ENCODE data around the gene PTP4A2. TPM values are rescaled to one million over a fixed set of nuclear protein-coding genes. Genes with fewer than 3 reads are reported as not detected.

PTP4A2 gene
- polyA plus RNA-seq, 3 donors = 227 to 501 (median 294) TPM

DNA sequence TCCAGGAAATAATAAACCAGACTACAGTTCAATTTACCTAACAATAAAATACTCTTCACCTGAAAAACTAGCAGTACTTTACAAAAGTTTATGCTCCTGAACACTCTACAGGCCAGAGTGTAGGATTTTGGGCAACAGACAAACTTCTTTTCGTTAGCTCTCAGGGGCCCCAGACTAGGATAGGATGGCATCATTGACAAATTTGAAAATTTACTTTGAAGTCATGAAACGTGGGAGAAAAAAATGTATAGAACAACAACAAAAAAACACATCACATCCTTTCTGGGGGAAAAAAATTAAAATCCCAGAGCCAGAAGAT is 1.2 kb downstream of the PTP4A2 start:
- H3K9me3 ChIP-seq (replicated peaks in 1 of 2; ENCODE audit: control insufficient read depth in 1 of 2, insufficient read depth in 1 of 2, low read length in 2 of 2) = no peaks in the 10 kb centered on the region
- H3K27me3 Mint-ChIP-seq (ENCODE audit: low read depth in 3 of 3) = no peaks in the 10 kb centered on the region
- peak overlapping the region; percentile 98 to 99 for H3K4me3 Mint-ChIP-seq
- H3K4me2 ChIP-seq (replicated peaks; ENCODE audit: extremely low read depth, low read length, poor library complexity, severe bottlenecking) = peak overlapping the region; percentile 88
- intact Hi-C loops (cut with micrococcal nuclease) = loop anchor here in 1 of 2 donors (1.0 to 5.0 kb wide), 2 partner anchors 8 to 400 kb away; partner anchors contain the start of gene MARCKSL1
- TF ChIP-seq, protein P1, sequence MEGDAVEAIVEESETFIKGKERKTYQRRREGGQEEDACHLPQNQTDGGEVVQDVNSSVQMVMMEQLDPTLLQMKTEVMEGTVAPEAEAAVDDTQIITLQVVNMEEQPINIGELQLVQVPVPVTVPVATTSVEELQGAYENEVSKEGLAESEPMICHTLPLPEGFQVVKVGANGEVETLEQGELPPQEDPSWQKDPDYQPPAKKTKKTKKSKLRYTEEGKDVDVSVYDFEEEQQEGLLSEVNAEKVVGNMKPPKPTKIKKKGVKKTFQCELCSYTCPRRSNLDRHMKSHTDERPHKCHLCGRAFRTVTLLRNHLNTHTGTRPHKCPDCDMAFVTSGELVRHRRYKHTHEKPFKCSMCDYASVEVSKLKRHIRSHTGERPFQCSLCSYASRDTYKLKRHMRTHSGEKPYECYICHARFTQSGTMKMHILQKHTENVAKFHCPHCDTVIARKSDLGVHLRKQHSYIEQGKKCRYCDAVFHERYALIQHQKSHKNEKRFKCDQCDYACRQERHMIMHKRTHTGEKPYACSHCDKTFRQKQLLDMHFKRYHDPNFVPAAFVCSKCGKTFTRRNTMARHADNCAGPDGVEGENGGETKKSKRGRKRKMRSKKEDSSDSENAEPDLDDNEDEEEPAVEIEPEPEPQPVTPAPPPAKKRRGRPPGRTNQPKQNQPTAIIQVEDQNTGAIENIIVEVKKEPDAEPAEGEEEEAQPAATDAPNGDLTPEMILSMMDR (IDR thresholded peaks at IDR 0.05) = no peak
- H3K27ac Mint-ChIP-seq = peak overlapping the region; percentile 91 to 99 (median 96)
- peaks cover 57% of the 10 kb centered on the region for H4K20me1 ChIP-seq (ENCODE audit: insufficient read depth, low read length)
- peak overlapping the region; percentile 85 for H3K9ac ChIP-seq (ENCODE audit: insufficient read depth, low read length, poor library complexity, severe bottlenecking)
- peaks cover 78% of the 10 kb centered on the region for H3K4me1 Mint-ChIP-seq
- H3K36me3 ChIP-seq (replicated peaks in 1 of 2; ENCODE audit: control insufficient read depth in 1 of 2, insufficient read depth in 2 of 2, low read length in 2 of 2) = peaks cover 0 to 5% of the 10 kb centered on the region in 2 donors
- DNase-seq = no peak
- no peaks in the 10 kb centered on the region for H3K9me3 Mint-ChIP-seq
- peaks cover 78 to 88% of the 10 kb centered on the region in 2 donors for H3K4me1 ChIP-seq (ENCODE audit: control insufficient read depth in 1 of 2, insufficient read depth in 2 of 2, low read length in 2 of 2)
- no peaks in the 10 kb centered on the region for H3K27me3 ChIP-seq (ENCODE audit: control insufficient read depth in 2 of 2, insufficient read depth in 2 of 2, low read length in 2 of 2)
- peaks cover 60% of the 10 kb centered on the region for H3K79me2 ChIP-seq (ENCODE audit: insufficient read depth, low read length)
- H3K27ac ChIP-seq (ENCODE audit: low read depth in 1 of 2, low read length in 2 of 2) = peak overlapping the region; percentile 87 to 94
- peaks cover 19 to 23% of the 10 kb centered on the region in 2 donors for H3K36me3 Mint-ChIP-seq
- H3K4me3 ChIP-seq (replicated peaks in 1 of 3; ENCODE audit: low read depth in 2 of 3, low read length in 3 of 3) = peak overlapping the region; percentile 71 to 97 (median 86)
- H2AFZ ChIP-seq (ENCODE audit: insufficient read depth, low read depth, low read length, poor library complexity, severe bottlenecking) = no peak overlapping the region
- no CpG with 5 or more reads among the region's 2 CpGs for WGBS (ENCODE audit: insufficient coverage)

DNA sequence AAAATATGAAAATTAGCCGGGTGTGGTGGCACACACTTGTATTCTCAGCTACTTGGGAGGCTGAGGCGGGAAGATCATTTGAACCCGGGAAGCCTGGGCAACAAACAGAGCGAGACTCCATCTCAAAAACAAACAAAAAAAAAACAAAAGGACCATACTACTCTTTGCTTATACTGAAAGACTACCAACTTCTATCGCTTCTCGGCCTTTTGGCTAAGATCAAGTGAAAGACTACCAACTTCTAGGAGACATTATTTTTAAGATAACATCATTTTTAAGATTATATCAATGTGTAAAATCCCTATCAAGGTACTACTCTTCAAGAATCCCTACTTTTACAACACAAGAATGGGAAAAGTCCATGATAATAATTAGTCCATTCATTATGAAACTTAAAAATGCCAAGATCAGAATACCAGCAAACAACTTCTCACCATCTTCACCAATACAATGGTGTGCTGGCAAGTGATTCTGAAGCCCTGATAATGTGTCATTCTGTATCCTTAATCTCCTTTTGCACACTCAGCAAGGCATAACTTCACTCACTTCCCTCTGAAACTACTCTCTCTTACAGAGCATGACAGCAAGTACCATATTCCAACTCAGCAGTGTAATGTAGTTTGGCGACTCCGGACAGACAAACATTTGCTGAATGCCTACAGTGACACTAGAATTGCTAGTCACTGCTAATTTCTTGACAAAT is 1.7 kb downstream of the PTP4A2 start:
- H3K9ac ChIP-seq (ENCODE audit: insufficient read depth, low read length, poor library complexity, severe bottlenecking) = peak overlapping the region; percentile 85
- no peaks in the 10 kb centered on the region for H3K9me3 Mint-ChIP-seq
- H3K79me2 ChIP-seq (ENCODE audit: insufficient read depth, low read length) = peaks cover 65% of the 10 kb centered on the region
- H3K27ac Mint-ChIP-seq = peak overlapping the region; percentile 91 to 99 (median 96)
- DNase-seq = peak; percentile 55 to 68 (median 57)
- peak overlapping the region; percentile 88 for H3K4me2 ChIP-seq (replicated peaks; ENCODE audit: extremely low read depth, low read length, poor library complexity, severe bottlenecking)
- no peaks in the 10 kb centered on the region for H3K27me3 Mint-ChIP-seq (ENCODE audit: low read depth in 3 of 3)
- H3K27ac ChIP-seq (ENCODE audit: low read depth in 1 of 2, low read length in 2 of 2) = peak overlapping the region; percentile 13 to 94
- H4K20me1 ChIP-seq (ENCODE audit: insufficient read depth, low read length) = peaks cover 62% of the 10 kb centered on the region
- TF ChIP-seq, protein P1 (IDR thresholded peaks at IDR 0.05) = no peak
- H3K36me3 ChIP-seq (replicated peaks in 1 of 2; ENCODE audit: control insufficient read depth in 1 of 2, insufficient read depth in 2 of 2, low read length in 2 of 2) = peaks cover 0 to 5% of the 10 kb centered on the region in 2 donors
- WGBS (ENCODE audit: insufficient coverage) = 0% methylated on average over 2 of the region's 8 CpGs
- no peaks in the 10 kb centered on the region for H3K27me3 ChIP-seq (ENCODE audit: control insufficient read depth in 2 of 2, insufficient read depth in 2 of 2, low read length in 2 of 2)
- no peaks in the 10 kb centered on the region for H3K9me3 ChIP-seq (replicated peaks in 1 of 2; ENCODE audit: control insufficient read depth in 1 of 2, insufficient read depth in 1 of 2, low read length in 2 of 2)
- H3K4me1 Mint-ChIP-seq = peaks cover 78% of the 10 kb centered on the region
- H3K4me3 Mint-ChIP-seq = peak overlapping the region; percentile 98 to 99
- H3K4me3 ChIP-seq (replicated peaks in 1 of 3; ENCODE audit: low read depth in 2 of 3, low read length in 3 of 3) = peak overlapping the region; percentile 71 to 97 (median 86)
- no peak overlapping the region for H2AFZ ChIP-seq (ENCODE audit: insufficient read depth, low read depth, low read length, poor library complexity, severe bottlenecking)
- intact Hi-C loops (cut with micrococcal nuclease) = loop anchor here in 1 of 2 donors (5.0 kb wide), 1 partner anchor 401 kb away; the partner anchor contains the start of gene MARCKSL1
- H3K36me3 Mint-ChIP-seq = peaks cover 19 to 23% of the 10 kb centered on the region in 2 donors
- H3K4me1 ChIP-seq (ENCODE audit: control insufficient read depth in 1 of 2, insufficient read depth in 2 of 2, low read length in 2 of 2) = peaks cover 77 to 88% of the 10 kb centered on the region in 2 donors

All from CD14-positive monocyte (primary cell).